ENCODE data around the gene PBX1.
"Not testable (repeated sequence)": the region's sequence is repeated elsewhere in the genome, so short reads cannot be mapped to it uniquely, and the experiment has no call there.

Gene PBX1

DNA sequence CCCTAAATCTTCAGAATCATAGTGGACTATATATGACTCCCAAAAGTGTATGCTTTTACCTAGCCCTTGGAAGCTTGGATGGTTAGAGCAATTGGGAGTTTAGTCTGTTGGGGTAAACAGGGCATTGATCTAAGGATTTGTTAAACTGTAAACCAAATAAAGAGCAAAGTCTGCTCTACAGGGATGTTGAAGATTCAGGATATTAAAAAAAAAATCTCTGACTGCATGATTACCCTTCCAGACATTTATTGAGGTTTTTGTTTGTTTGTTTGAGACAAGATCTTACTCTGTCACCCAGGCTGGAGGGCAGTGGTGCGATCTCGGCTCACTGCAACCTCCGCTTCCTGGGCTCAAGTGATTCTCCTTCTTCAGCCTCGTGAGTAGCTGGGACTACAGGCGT is 31.6 kb downstream of the PBX1 start:
- DNase-seq (ENCODE audit: low read depth in 2 of 2) = no peak

DNA sequence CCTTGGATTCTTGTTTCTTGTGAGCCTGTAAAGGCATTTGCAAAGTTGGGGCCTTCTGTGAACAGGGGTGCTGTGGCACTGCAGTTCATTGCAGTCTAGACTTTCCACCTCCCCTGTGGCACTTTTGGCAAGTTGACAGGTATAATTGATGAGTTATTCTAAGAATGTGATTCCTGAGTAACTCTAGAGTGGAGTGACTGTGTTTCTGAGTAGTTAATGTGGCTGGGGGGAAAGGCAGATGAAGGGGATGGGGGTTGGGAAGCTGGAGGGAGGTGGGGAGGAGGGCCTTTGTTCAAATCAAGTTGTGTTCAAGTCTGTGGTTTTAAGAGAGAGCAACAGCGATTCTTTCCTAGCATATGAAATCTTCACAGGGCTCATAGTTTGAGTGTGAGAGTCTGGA is 32.9 kb downstream of the PBX1 start:
- no peak for DNase-seq (ENCODE audit: low read depth in 2 of 2)

DNA sequence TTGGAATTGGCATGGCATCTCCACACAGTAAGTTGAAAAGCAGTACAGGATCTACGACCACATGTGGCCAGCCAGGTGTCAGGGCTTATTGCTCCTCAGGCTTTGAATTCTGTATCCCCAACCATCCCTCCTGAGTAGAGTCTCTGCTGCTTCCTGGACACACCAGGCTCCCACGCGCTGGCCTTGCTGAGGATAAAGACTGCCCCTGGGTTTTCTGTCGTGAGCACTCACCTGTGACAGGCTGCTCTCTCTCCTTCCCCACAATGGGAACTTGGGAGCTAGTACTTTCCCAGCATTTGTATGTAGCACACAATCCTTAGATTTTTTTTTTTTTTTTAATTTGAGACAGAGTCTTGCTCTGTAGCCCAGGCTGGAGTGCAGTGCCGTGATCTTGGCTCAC is 33.6 kb downstream of the PBX1 start:
- DNase-seq (ENCODE audit: low read depth in 2 of 2) = no peak

DNA sequence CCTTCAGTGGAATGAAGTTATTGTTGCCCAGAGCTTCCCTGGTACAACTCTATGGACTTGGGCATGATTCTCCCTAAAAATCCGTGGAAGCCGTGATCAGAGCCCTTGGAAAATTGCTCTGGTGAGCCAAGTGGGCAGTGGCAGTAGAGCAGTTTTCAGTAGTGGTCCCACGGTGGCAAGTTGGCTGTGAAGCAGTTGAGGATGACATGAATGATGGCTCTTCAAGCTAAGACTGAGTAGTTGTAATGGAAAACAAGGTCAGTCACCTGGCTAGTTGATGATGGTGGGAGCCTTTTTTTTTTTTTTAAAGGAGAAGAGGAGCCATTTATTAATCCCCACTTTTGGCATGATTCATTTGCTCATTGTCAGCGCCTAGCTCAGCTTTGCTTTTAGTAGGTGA is 36.2 kb downstream of the PBX1 start:
- no peak for DNase-seq (ENCODE audit: low read depth in 2 of 2)

DNA sequence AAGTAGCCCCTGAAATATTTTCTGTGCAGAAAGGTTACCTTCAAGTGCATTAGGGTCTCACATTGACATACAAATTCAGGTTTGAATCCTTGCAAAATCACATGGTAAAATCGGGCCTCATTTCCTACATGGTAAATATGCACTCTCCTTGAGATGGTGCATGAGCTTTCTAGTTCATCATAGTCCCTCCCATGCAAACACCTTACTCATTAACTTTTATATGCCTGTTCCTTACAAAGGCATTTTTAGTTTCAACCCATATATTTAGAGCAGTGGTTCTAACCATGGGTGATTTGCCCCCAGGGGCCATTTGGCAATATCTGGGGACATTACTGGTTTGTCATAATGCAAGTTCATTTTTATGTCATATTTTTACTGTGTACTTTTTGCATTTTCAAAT is 37.2 kb downstream of the PBX1 start:
- no peak for DNase-seq (ENCODE audit: low read depth in 2 of 2)

DNA sequence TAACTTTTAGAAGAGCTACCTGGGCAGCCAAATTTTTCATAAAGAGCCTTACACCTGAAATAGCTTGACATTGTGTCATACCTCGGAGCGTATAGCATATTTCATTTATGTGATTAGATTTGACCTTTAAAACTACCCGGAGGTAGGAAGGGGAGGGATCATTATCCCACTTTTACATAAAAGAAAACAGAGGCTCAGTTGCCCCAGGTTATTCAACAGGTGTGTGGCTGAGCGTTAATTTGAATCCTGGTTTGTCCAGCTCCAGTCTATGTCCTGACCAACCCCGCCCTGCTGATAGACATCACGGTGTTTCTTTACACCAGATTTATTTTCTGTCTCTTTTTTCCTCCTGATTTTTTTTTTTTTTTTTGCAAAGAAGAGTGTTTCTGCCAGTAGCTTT is 39.7 kb downstream of the PBX1 start:
- DNase-seq (ENCODE audit: low read depth in 2 of 2) = no peak

DNA sequence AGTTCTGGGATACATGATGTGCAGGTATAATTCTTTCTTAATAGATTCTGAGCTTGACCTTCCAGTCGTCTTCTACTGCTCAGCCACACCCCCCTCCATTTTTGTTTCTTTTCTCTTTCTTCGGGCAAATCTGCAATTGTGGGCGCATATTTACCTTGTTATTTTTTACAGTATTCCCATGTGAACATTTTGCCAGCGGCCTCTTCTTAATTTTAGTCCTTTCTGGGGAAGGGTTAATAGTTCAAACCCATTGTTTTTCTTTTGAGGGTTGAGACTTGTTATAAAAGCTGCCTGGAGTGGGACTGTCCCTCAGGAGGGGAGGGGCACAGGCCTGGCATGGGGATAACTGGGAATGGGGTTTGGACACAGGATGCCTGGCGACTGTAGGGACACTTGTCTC is 40.3 kb downstream of the PBX1 start:
- no peak for DNase-seq (ENCODE audit: low read depth in 2 of 2)

DNA sequence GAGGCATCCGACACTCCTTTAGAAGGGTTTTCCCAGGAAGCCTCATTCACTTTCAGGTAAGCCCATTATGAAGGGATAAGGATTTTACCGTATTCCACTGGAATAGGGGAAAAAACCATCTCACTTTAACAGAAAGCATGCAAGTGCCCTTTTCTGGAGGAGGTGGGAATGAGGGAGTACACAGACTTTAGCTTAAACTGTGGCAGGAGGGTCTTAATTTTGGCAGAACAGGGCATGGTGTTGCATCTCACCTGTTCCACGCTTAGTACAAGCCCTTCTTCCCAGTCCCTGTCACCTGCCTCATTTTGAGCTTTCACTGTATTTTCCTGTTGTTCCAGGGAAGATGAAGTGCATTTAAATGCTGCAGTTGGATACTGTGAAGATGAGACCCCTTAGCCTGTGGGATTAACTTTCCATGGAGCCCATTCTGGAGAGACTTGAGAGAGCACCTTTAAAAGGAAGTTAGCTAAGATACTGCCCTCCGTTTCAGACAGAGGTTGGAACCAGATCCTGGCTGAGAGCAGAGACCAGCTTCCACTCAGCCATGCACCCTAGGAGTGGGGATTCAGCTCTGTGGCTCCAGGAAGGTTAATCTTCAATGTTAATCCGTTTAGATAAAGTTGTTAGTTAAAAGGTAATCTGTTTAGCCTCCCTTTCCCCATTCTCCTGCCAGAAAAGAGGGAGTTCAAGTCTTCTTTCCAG is 42.6 kb downstream of the PBX1 start:
- DNase-seq (ENCODE audit: low read depth in 2 of 2) = no peak

DNA sequence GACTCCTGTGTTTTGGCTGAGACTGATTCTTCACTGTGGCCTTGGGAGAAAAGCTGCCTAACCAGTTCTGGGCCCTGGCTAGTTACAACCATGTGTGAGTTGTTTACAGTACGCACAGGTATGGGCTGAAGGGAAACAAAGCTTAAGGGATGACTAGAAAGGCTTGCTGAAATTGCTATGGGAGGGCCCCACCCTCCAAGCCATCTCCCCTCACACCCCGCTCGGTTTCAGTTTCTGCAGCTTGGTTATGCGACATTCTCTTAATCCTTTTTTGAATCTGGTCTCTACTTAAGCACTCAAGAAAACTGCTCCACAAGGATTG is 43.1 kb downstream of the PBX1 start:
- DNase-seq (ENCODE audit: low read depth in 2 of 2) = no peak

DNA sequence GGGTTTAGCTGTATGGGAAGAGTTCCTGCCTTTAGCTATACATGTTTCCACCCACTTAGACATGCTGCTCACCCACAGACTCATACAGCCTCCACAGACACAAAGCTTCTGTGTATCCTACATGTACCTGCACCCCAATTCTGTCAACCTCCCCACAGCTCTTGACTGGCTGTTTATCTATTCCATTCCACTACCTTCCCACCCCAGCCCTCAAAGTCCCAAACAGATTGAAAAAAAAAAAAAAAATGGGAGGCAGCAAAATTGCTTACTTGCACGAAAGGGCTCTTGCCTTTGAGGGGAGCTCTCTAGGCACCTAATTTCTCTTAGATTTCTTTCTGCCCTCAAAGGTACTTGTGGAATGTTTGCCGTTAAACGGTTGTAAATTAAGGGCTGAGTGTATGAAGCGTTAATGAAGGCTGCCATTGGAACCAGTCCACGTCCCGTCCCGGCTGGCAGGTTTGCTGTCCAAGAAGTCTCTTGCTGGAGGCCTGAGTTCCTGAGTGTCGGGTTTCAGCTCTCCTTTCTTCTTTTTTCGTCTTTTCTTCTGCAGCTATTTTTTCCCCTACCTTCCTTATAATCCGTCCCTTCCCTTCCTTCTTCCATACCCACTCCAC is 43.6 kb downstream of the PBX1 start:
- DNase-seq (ENCODE audit: low read depth in 2 of 2) = no peak

DNA sequence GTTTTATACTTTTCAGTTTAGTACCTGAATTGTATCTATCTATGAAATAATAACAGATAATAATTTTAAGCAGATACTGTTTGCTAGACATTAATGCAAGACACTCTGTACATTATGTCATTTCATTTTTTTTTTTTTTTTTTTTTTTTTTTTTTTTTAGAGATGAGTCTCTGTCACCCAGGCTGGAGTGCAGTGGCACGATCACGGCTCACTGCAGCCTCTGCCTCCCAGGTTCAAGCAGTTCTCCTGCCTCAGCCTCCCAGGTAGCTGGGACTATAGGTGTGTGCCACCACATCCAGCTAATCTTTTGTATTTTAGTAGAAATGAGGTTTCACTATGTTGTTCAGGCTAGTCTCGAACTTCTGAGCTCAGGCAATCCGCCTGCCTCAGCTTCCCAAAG is 44.8 kb downstream of the PBX1 start:
- DNase-seq (ENCODE audit: low read depth in 2 of 2) = not testable (repeated sequence)

DNA sequence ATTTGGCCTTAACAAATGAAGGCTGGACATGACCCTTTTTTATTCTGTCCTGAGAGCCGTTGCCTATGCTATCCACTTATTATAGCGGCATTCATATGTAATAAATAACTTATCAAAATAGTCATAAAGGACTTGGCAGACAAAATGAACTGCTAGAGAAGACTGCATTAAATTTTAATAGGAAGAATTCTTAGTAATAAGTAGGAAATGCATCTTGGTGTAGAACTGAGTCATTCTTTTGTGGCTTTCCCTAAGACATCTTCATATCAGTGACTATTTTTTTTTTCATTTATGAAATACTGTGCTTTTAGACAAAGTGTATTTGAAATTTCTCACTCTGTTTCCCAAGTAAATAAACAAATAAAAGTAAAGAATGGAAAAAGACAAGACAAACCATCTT is 45.6 kb downstream of the PBX1 start:
- no peak for DNase-seq (ENCODE audit: low read depth in 2 of 2)

DNA sequence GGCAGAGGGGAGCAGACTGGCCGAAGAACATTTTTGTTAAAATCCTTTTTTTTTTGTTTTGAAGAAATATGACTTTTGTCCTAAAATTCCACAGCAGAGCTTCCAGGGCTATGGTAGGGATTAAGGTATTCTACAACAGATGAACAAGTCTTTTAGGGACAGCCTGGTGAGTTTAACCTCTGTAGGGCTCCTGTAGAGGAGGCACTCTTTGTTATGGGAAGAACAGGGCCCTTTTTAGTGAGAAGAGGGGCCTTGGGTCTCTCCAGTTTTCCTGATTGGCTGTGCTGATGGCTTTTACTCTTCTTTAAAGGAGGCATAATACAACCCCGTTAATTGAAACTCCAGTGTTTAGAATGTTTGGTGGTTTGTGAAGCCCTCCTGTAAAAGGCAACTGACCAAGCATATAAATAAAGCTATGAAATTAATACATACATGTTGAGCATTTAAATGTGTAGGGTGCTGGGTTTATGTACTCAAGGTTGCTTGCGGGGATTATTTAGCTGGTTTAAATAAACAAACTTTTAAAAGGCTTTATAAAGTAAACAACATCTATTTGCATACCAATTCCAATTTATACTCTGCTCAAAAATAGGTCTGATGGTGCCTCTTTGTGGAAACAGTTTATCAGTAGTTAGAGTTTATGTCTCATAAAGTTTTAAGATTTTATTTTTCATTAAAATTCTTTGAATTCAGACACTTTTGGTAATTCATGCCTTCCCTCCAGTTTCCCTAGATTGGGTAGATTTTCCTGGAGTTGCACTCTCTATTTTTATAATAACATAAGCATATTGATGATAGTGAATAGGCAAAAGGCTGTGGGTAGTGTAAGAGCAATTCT is 46.5 kb downstream of the PBX1 start:
- DNase-seq (ENCODE audit: low read depth in 2 of 2) = no peak

DNA sequence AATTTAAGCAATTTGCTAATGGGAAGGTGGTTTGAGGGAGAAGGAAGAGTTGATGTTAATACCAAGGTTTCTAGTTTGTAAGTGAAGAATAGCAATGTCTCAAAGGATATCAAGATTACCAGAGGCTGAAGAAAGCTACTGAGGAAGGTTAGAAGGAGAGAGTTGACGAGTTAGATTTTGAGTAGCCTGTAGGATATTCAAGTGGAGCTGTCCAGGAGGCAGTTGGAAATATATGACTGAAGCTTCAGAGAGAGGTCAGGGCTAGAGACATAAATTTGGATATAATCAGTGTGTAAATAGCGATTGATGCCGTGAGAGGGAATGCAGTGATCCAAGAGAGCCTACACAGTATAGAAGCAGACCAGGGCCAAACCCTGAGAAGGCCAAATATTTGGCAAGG is 48.4 kb downstream of the PBX1 start:
- no peak for DNase-seq (ENCODE audit: low read depth in 2 of 2)

DNA sequence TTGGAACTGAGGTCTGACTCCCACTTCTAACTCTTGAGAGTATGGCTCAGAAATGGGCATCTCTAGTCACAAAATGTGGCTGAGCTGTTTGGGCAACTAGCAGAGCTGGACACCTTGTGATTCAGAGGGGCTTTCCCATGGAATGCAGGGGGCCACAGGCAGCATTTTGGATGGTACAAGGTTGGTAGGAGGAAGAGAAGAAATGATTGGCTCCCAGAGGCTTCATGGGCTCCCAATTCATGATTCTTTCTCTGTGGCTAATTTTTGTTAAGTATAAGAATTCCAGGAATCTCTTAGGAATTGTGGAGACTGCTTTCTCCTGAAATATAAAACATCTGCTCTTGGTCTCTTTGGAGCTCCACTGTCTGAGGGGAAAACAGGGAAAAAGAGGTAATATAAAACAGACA is 49.7 kb downstream of the PBX1 start:
- DNase-seq (ENCODE audit: low read depth in 2 of 2) = no peak

DNA sequence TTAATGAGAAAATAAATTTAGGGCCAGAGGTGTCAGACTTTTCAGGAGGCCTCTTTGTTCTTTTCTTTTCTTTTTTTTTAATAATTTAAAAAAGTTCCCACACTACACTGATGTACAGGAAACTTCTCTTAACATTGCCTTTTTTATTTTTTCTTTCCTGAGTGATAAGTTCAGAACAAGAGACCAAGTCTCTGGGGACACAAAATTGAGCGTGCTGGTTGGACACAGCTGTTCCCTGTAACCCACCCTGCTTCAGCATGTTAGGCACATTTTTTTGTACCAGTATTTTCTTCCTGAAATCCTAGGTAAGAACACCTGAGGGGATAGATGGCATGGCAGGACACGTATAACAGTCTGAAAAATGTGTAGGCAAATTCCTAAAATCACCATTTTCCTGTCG is 50.1 kb downstream of the PBX1 start:
- no peak for DNase-seq (ENCODE audit: low read depth in 2 of 2)

DNA sequence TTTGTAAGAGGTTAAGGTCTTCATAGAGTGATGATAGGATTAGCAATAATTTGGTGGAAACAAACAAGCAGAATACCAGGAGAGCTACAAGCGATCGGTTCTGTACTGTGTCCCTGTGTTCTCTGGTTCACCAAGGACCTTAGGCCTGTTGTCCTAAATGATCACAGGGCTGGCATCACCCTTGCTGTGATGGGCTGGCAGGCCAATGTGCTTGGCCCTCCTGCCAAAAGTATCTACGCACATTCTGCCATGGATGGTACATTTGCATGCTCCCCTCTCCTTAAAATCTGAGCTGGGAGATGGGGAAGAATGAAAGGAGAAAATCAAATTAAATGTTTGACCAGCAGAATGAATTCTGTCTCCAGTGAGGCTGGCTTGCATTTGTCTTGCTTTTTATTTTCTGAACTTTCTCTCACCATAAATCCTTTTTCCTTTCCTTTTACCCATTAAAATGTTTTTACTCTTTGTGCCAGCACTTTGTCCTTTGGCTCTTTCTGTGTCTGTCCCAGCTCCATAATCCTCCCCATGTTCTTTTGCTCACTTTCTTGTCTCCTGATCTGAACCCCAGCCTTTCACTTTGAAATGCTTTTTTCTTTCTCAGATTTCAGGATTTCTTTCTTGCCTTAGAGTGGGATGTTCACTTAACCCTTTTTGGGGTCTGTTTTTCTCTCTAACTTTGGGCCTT is 51.7 kb downstream of the PBX1 start:
- DNase-seq (ENCODE audit: low read depth in 2 of 2) = no peak

DNA sequence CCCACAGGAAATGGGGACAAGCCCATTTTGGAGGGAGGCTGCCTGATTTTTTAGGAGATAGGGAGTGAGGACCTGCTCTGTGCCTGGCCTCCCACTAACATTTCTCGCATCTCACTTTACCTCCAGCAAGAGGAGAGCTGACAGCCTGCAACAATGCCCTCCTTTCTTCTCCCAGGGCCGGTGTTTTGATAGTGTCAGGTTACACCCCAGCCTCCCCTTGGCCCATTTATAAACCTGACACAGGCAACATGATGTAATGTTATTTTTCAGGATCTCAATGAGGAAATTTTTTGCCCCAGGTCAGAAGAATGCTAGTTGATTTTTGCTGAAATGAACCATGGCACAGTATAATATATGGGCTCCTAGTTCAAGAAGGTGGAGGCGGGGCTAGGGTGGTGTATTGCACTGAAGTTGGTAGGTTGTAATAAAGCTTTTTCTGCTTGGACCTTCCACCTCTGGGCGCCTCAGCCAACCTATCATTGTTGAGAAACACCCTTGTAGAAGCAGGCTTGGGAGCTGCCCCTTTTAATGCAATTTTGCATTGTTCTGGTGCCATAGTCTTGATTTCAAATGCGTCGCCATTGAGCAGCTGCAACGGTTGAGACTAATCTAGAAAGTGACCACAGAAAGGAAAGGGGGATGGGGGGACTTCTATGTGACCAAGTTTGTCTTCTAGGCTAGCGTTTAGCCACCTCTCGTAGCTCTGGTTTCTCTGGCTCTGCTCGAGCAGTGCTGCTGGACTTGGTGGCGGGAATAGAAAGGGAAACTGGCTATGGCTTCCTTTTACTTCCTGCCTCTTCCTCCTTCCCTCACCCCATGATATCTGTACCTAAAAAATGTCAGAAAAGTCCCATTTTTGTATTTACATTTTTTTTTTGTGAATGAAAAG is 53.0 kb downstream of the PBX1 start:
- DNase-seq (ENCODE audit: low read depth in 2 of 2) = no peak

DNA sequence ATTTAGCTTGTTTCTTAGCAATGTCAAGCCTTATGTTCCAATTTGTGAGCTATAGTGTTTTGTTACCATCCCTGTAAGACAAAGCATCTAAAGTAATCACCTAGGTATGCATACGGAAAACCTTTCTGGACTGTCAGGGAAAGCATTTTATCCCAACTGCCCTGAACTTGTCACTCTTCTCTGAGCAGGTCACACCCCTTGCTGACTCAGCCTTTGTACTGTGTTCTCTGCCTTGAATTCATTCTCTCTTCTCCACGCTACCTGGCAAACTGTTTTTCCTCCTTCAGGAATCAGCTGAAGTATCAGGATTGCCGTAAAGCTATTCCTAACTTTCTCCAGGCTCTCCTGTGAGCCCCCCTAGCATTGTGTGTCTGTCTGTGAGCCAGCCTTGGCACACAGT is 54.2 kb downstream of the PBX1 start:
- DNase-seq (ENCODE audit: low read depth in 2 of 2) = no peak

DNA sequence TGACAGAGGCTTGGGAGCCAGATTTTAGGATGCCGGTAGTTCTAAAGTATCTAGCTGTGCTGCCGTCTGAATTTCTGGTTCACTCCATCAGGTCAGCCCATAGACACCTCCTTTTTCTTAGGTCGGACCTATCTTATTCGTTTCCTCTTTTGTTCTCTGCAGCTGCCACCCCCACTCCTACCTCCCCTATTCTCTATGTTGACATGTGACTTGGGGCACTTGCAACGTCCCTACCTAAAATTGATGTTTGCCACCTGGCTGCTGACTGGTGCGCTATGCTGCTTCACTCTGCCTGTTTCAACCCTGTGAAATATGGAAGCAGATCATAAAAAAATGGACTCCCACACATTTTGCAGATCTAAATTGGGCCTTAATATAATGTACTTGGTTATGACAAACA is 55.3 kb downstream of the PBX1 start:
- DNase-seq (ENCODE audit: low read depth in 2 of 2) = no peak

DNA sequence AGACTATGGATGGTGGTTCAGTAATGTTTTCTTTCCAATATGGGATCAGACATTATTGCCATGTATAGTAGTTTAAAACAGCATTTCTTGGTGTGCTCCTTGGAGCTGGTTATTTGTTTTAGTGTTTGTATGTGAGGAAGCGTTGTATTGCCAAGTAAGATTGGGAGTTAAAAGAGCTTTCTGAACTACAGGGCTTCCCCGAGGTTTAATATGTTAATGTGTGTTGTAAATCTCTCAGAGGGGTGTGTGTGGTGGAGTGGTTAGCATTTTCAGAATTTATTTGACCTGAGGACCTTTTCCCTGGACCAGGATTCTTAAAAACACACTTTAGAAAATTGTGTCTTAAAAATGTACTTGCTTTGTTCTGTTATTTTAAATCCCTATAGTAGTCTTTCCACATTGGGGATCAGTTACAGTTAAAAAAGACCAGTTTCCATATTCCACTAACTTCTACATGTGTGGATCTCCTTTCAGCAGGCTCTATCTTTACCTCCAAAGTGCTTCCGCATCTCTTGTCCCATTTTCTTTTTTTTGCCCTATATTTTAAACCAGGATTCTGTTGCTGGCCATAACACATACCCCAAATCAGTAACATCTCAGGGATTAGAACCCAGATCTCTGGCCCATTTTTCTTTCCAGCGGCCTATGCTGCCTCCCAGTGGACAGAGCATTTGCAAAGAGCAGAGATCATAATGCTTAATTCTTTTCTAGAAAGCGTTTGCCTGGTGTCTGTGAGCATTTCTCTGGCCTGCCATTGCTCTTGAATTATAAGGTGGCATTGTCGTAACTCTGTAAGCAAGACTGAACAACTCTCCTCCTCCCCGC is 58.6 kb downstream of the PBX1 start:
- DNase-seq (ENCODE audit: low read depth in 2 of 2) = no peak
